T-helper 17 cell (primary cell): ENCODE results near the gene PALLD. TPM values are rescaled to one million over a fixed set of nuclear protein-coding genes. Genes with fewer than 3 reads are reported as not detected.

Experiments
- ATAC-seq: fragments of 150-1000 bp; cut with Tn5 transposase; 2 replicates; pipeline ENCODE4 v1.10.0; 2021; ENCODE audit warnings: mild to moderate bottlenecking, moderate library complexity
- DNase-seq, 3 donors: peaks; one replicate each; pipeline versions ENCODE4 v3.0.0 to v3.0.0-alpha.2; 2020 to 2021
- H3K9me3 ChIP-seq: one replicate; pipeline ENCODE4 v1.7.0; 2013; ENCODE audit warnings: low read length, mild to moderate bottlenecking; ENCODE audit not compliant: control insufficient read depth, poor library complexity, severe bottlenecking
- H3K27ac Mint-ChIP-seq: one replicate; pipeline ENCODE4 v1.8.0; 2022; ENCODE audit warnings: mild to moderate bottlenecking, moderate library complexity, mixed read lengths
- H3K27me3 Mint-ChIP-seq: one replicate; pipeline ENCODE4 v1.8.0; 2022; ENCODE audit warnings: mixed read lengths
- H3K36me3 Mint-ChIP-seq: one replicate; pipeline ENCODE4 v1.8.0; 2022; ENCODE audit warnings: low read depth, mixed read lengths
- H3K4me1 Mint-ChIP-seq: one replicate; pipeline ENCODE4 v1.8.0; 2022; ENCODE audit warnings: mild to moderate bottlenecking, mixed read lengths
- H3K4me3 Mint-ChIP-seq: one replicate; pipeline ENCODE4 v1.8.0; 2022; ENCODE audit warnings: mild to moderate bottlenecking, moderate library complexity, mixed read lengths
- total RNA-seq, 4 donors: library from RNA in 2 of 4; stranded (reverse) in 2 of 4; gene quantifications; one replicate each; pipeline ENCODE4 v1.2.3 and lab custom pipeline; 2022 to 2026

Gene PALLD
- total RNA-seq, 2 donors from 2014 or later: 0.26 to 0.67 TPM

GRCh38 chr4:168562041-168562571, 65.3 kb downstream of the PALLD start:
- ATAC-seq: no peak
- H3K4me1 Mint-ChIP-seq: no peaks in the 10 kb centered on the region
- DNase-seq: no peak
- H3K27ac Mint-ChIP-seq: no peak overlapping the region
- H3K9me3 ChIP-seq: no peaks in the 10 kb centered on the region
- H3K27me3 Mint-ChIP-seq: peaks cover 43% of the 10 kb centered on the region
- peaks cover 4% of the 10 kb centered on the region for H3K36me3 Mint-ChIP-seq
- no peak overlapping the region for H3K4me3 Mint-ChIP-seq

- peaks cover 3% of the 10 kb centered on the region for H3K36me3 Mint-ChIP-seq
- ATAC-seq (no peak), DNase-seq (no peak)
- peaks cover 24% of the 10 kb centered on the region for H3K27me3 Mint-ChIP-seq
- no peak overlapping the region for H3K27ac Mint-ChIP-seq
- H3K4me1 Mint-ChIP-seq: no peaks in the 10 kb centered on the region
- no peak overlapping the region for H3K4me3 Mint-ChIP-seq
- H3K9me3 ChIP-seq: no peaks in the 10 kb centered on the region
Observed at GRCh38 chr4:168564023-168564422, 67.2 kb downstream of the PALLD start.

GRCh38 chr4:168565130-168565529, 68.3 kb downstream of the PALLD start:
- ATAC-seq (no peak), DNase-seq (no peak)
- no peaks in the 10 kb centered on the region for H3K9me3 ChIP-seq
- peaks cover 22% of the 10 kb centered on the region for H3K27me3 Mint-ChIP-seq
- no peaks in the 10 kb centered on the region for H3K4me1 Mint-ChIP-seq
- H3K4me3 Mint-ChIP-seq: no peak overlapping the region
- no peak overlapping the region for H3K27ac Mint-ChIP-seq
- H3K36me3 Mint-ChIP-seq: peaks cover 3% of the 10 kb centered on the region

GRCh38 chr4:168566726-168567125, 69.9 kb downstream of the PALLD start:
- DNase-seq: no peak
- H3K4me1 Mint-ChIP-seq: peaks cover 3% of the 10 kb centered on the region
- no peak overlapping the region for H3K27ac Mint-ChIP-seq

GRCh38 chr4:168569066-168569930, 72.4 kb downstream of the PALLD start:
- H3K9me3 ChIP-seq: no peaks in the 10 kb centered on the region
- H3K4me1 Mint-ChIP-seq: peaks cover 3% of the 10 kb centered on the region
- H3K27ac Mint-ChIP-seq: no peak overlapping the region
- DNase-seq (no peak), ATAC-seq (no peak)
- H3K27me3 Mint-ChIP-seq: peaks cover 23% of the 10 kb centered on the region
- no peak overlapping the region for H3K4me3 Mint-ChIP-seq
- H3K36me3 Mint-ChIP-seq: peaks cover 4% of the 10 kb centered on the region

More at GRCh38 chr4:168566726-168567125, 69.9 kb downstream of the PALLD start:
- ATAC-seq: no peak
- Mint-ChIP-seq H3K36me3 (peaks cover 3% of the 10 kb centered on the region), H3K27me3 (peaks cover 25% of the 10 kb centered on the region), H3K4me3 (no peak overlapping the region)
- no peaks in the 10 kb centered on the region for H3K9me3 ChIP-seq

- Mint-ChIP-seq H3K27ac (no peak overlapping the region), H3K4me3 (no peak overlapping the region), H3K4me1 (peaks cover 3% of the 10 kb centered on the region), H3K36me3 (peaks cover 4% of the 10 kb centered on the region), H3K27me3 (peaks cover 25% of the 10 kb centered on the region)
- DNase-seq: no peak
- no peaks in the 10 kb centered on the region for H3K9me3 ChIP-seq
- no peak for ATAC-seq
Observed at GRCh38 chr4:168569931-168570276, 73.1 kb downstream of the PALLD start.

- peaks cover 19% of the 10 kb centered on the region for H3K27me3 Mint-ChIP-seq
- peaks cover 4% of the 10 kb centered on the region for H3K36me3 Mint-ChIP-seq
- ATAC-seq (no peak), DNase-seq (no peak)
- no peak overlapping the region for H3K4me3 Mint-ChIP-seq
- H3K4me1 Mint-ChIP-seq: peaks cover 3% of the 10 kb centered on the region
- no peak overlapping the region for H3K27ac Mint-ChIP-seq
- no peaks in the 10 kb centered on the region for H3K9me3 ChIP-seq
Observed at GRCh38 chr4:168570466-168570865, 73.6 kb downstream of the PALLD start.

- H3K4me3 Mint-ChIP-seq: no peak overlapping the region
- H3K9me3 ChIP-seq: no peaks in the 10 kb centered on the region
- ATAC-seq: no peak
Observed at GRCh38 chr4:168572002-168572401, 75.2 kb downstream of the PALLD start.

GRCh38 chr4:168573870-168574269, 77.0 kb downstream of the PALLD start:
- Mint-ChIP-seq H3K4me3 (no peak overlapping the region), H3K27ac (no peak overlapping the region), H3K36me3 (peaks cover 2% of the 10 kb centered on the region), H3K4me1 (peaks cover 3% of the 10 kb centered on the region), H3K27me3 (peaks cover 26% of the 10 kb centered on the region)
- ATAC-seq: no peak
- DNase-seq: no peak
- H3K9me3 ChIP-seq: no peaks in the 10 kb centered on the region

More at GRCh38 chr4:168572002-168572401, 75.2 kb downstream of the PALLD start:
- no peak overlapping the region for H3K27ac Mint-ChIP-seq
- H3K27me3 Mint-ChIP-seq: peaks cover 19% of the 10 kb centered on the region
- H3K36me3 Mint-ChIP-seq: peaks cover 4% of the 10 kb centered on the region
- peaks cover 3% of the 10 kb centered on the region for H3K4me1 Mint-ChIP-seq
- DNase-seq: no peak

GRCh38 chr4:168574581-168575295, 77.9 kb downstream of the PALLD start:
- DNase-seq: no peak
- H3K27ac Mint-ChIP-seq: no peak overlapping the region
- H3K36me3 Mint-ChIP-seq: peaks cover 2% of the 10 kb centered on the region
- no peak for ATAC-seq
- H3K4me1 Mint-ChIP-seq: peaks cover 3% of the 10 kb centered on the region
- peaks cover 27% of the 10 kb centered on the region for H3K27me3 Mint-ChIP-seq
- no peaks in the 10 kb centered on the region for H3K9me3 ChIP-seq
- no peak overlapping the region for H3K4me3 Mint-ChIP-seq

- DNase-seq: no peak
- Mint-ChIP-seq H3K36me3 (peaks cover 2% of the 10 kb centered on the region), H3K4me3 (no peak overlapping the region), H3K27me3 (peaks cover 20% of the 10 kb centered on the region), H3K4me1 (peaks cover 3% of the 10 kb centered on the region), H3K27ac (no peak overlapping the region)
- no peaks in the 10 kb centered on the region for H3K9me3 ChIP-seq
- ATAC-seq: no peak
Observed at GRCh38 chr4:168575473-168575872, 78.6 kb downstream of the PALLD start.

GRCh38 chr4:168577624-168578023, 80.8 kb downstream of the PALLD start:
- Mint-ChIP-seq H3K27me3 (peaks cover 19% of the 10 kb centered on the region), H3K4me1 (no peaks in the 10 kb centered on the region), H3K4me3 (no peak overlapping the region), H3K36me3 (peaks cover 2% of the 10 kb centered on the region), H3K27ac (no peak overlapping the region)
- ATAC-seq: no peak
- H3K9me3 ChIP-seq: no peaks in the 10 kb centered on the region
- DNase-seq: no peak

- peaks cover 18% of the 10 kb centered on the region for H3K27me3 Mint-ChIP-seq
- H3K36me3 Mint-ChIP-seq: no peaks in the 10 kb centered on the region
- no peaks in the 10 kb centered on the region for H3K9me3 ChIP-seq
- ATAC-seq (no peak), DNase-seq (no peak)
- no peak overlapping the region for H3K4me3 Mint-ChIP-seq
- H3K27ac Mint-ChIP-seq: no peak overlapping the region
- H3K4me1 Mint-ChIP-seq: no peaks in the 10 kb centered on the region
Observed at GRCh38 chr4:168580228-168580627, 83.4 kb downstream of the PALLD start.
